GM12874 (cell line): Measurements from ENCODE around the gene UBALD1.

ENCODE experiments used
- CTCF ChIP-seq: IDR thresholded peaks from 2 replicates; pipeline ENCODE4 v1.5.1; 2011; ENCODE audit warnings: low read depth, mild to moderate bottlenecking, control low read depth, low read length, moderate library complexity; ENCODE audit not compliant: insufficient read depth

The UBALD1 gene

DNA sequence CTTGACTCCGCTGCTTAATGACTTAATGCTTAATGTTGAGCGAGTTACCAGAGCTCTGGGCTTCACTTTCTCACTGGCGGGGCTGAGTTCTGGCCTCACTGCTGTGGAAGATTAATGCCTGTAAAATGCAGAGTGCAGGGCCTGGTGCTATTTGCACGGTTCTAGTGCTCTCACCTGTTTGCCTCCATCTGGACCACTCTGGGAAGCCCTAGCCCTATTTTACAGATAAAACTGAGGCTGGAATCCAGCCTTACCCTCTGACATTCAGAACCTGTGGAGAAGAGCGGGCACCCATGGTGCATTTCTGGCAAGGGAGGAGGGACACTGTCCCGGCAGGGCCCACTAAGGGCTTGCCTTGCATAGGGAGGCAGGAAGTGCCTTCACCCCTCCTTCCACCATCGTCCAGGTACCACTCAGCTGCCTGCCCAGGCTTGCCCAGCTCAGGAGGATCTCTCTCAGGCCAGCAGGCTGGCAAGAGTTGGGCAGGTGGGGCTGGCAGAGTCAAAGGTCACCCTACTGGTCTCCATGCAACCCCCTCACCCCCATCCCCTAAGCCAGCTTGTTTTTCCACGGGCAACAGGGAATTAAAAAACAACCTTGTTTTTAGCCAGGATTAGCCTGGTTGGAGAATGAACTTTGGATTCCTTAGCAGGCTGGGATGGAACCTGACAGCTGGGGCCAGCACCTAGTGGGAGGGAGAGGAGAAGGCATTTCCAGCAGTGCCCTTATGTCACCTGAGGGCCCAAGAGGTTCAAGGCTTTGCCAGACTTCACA lies 4.1 kb upstream of the UBALD1 start:
- TF ChIP-seq CTCF = no peak

DNA sequence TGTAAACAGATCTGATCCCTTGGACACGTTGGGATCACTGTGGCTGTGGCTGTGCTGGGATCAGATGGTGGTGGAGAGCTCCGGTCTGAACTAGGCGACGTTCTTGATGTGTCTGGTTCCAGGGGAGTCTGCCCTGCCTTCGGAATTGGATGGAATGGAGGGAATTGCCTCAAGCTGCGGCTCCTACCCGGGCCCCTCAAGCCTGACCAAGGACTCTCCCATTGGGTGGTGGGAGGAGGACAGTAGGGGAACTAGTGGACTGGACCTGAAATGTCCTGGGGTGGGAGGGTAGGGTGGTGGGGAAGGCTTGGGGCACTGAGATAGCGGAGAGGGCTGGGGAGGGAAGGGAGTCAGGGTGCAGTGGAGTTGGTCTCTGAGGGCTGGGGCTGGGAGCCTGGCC lies 3.2 kb upstream of the UBALD1 start:
- no peak for TF ChIP-seq CTCF

- peak; percentile 62 for TF ChIP-seq CTCF
These were observed 1.5 kb upstream of the UBALD1 start for GRCh38 chr16:4616047-4616811.

GRCh38 chr16:4615384-4616046 lies 827 bp upstream of the UBALD1 start:
- TF ChIP-seq CTCF = no peak

- TF ChIP-seq CTCF = no peak
These were observed 785 bp downstream of the UBALD1 start for GRCh38 chr16:4613636-4614570.

DNA sequence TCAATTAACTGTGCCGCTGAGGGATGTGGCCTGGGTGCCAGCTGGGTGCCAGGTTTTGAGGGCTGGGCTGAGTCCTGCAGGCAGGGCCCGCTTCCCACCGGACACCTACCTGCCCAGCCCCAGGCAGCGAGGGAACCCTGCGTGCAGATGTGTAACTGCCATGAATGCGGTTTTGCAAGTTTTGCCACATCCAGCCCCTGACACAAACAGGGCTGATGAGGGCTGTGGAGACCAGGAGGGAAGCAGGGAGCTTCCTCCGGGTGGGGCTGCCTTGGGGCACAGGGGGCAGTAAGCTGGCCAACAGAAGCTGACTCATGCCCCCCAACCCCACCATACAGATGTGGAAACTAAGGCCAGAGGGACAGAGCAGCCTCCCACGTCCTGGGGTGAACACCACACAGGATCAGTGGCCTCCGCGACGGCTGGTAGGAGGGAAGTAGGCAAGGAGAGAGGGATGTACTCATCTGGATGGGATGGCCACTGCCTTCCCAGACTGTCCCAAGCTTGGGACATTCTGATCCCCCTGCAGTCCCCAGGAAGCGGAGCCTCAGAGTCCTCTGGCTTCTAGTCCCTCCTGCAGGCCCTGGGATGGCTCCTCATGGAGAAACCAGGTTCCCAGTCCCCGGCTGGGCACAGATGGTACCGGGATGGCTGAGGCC lies 1.6 kb downstream of the UBALD1 start:
- no peak for TF ChIP-seq CTCF
